OCI-LY7 (cell line): Measurements from ENCODE around the gene ATP2A3. TPM values are rescaled to one million over a fixed set of nuclear protein-coding genes. Genes with fewer than 3 reads are reported as not detected.

Source experiments
- BruUV-seq: library from RNA; stranded (reverse); fragments of 400-500 nt; replicated peaks from 2 replicates; lab custom pipeline; 2021; lab: Mats Ljungman, UMichigan
- CTCF ChIA-PET: fragments of 300-600 bp; sonication (Branson Sonifier 250); formaldehyde crosslinking; loops from one replicate; lab custom pipeline; 2022; ENCODE audit warnings: antibody characterized with exemption; ENCODE audit not compliant: unreplicated experiment; lab: Charles Lee
- POLR2A ChIA-PET: fragments of 300-600 bp; sonication (Branson Sonifier 250); formaldehyde crosslinking; loops from one replicate; lab custom pipeline; 2022; ENCODE audit warnings: antibody characterized with exemption; lab: Charles Lee
- DNase-seq: peaks from one replicate; pipeline ENCODE4 v3.0.0-alpha.2; 2015; ENCODE audit warnings: low spot score
- H2AFZ ChIP-seq: fragments of 200-600 bp; sonication (generic), shearing (Covaris generic); 2 replicates; pipeline ENCODE4 v1.6.1; 2014; ENCODE audit warnings: mild to moderate bottlenecking, antibody characterized with exemption, low read length, moderate library complexity
- H3K27ac ChIP-seq: fragments of 200-600 bp; sonication (generic); 2 replicates; pipeline ENCODE4 v1.5.1; 2014; ENCODE audit warnings: mixed run types, low read depth, mild to moderate bottlenecking, moderate library complexity, low read length, inconsistent platforms; ENCODE audit not compliant: poor library complexity, severe bottlenecking
- H3K36me3 ChIP-seq: fragments of 200-600 bp; sonication (generic); 2 replicates; pipeline ENCODE4 v1.6.1; 2014; ENCODE audit warnings: mild to moderate bottlenecking, antibody characterized with exemption, low read length, moderate library complexity, mixed read lengths; ENCODE audit not compliant: insufficient read depth
- H3K4me1 ChIP-seq: fragments of 200-600 bp; sonication (generic); 2 replicates; pipeline ENCODE4 v1.5.1; 2014; ENCODE audit warnings: mild to moderate bottlenecking, low read length; ENCODE audit not compliant: insufficient read depth, poor library complexity, severe bottlenecking
- H3K4me2 ChIP-seq: fragments of 200-600 bp; sonication (generic); 2 replicates; pipeline ENCODE4 v1.6.1; 2014; ENCODE audit warnings: mild to moderate bottlenecking, low read length
- H3K4me3 ChIP-seq: fragments of 200-600 bp; sonication (generic); 2 replicates; pipeline ENCODE4 v1.5.1; 2014; ENCODE audit warnings: mild to moderate bottlenecking, low read depth, low read length; ENCODE audit not compliant: poor library complexity, severe bottlenecking
- H3K79me2 ChIP-seq: fragments of 200-600 bp; sonication (generic); 2 replicates; pipeline ENCODE4 v1.6.1; 2016; ENCODE audit warnings: low read depth, mild to moderate bottlenecking, low read length, moderate library complexity, mixed read lengths; ENCODE audit not compliant: insufficient read depth
- H3K9me2 ChIP-seq: fragments of 200-600 bp; sonication (generic); 2 replicates; pipeline ENCODE4 v1.6.1; 2016; ENCODE audit warnings: mild to moderate bottlenecking, low read length, mixed read lengths; ENCODE audit not compliant: insufficient read depth
- H3K9me3 ChIP-seq: fragments of 200-600 bp; sonication (generic); 2 replicates; pipeline ENCODE4 v1.6.1; 2014; ENCODE audit warnings: mild to moderate bottlenecking, mixed run types, low read length, mixed read lengths
- H4K20me1 ChIP-seq: fragments of 200-600 bp; sonication (generic); 2 replicates; pipeline ENCODE4 v1.6.1; 2014; ENCODE audit warnings: mild to moderate bottlenecking, antibody characterized with exemption, low read length, moderate library complexity, mixed read lengths; ENCODE audit not compliant: insufficient read depth
- CTCF ChIP-seq: fragments of 200-600 bp; sonication (generic); conservative IDR thresholded peaks from 2 replicates; pipeline ENCODE4 v1.5.1; 2014; ENCODE audit warnings: mild to moderate bottlenecking, antibody characterized with exemption, low read length, moderate library complexity, mixed read lengths
- EZH2phosphoT487 ChIP-seq: fragments of 200-600 bp; sonication (generic); IDR thresholded peaks from 2 replicates; pipeline ENCODE4 v1.6.1; 2018; ENCODE audit warnings: low read depth, borderline replicate concordance, mild to moderate bottlenecking, mixed run types, antibody characterized with exemption, low read length, moderate library complexity, mixed read lengths
- intact Hi-C: fragments of 100-400 bp; cut with micrococcal nuclease; formaldehyde crosslinking; loops from one replicate; pipeline ENCODE4 v1.10.0; 2022; ENCODE audit not compliant: unreplicated experiment
- total RNA-seq, 2 experiments: library from RNA; depleted of rRNA in 1 of 2; stranded (reverse); fragments of >200 nt in 1 of 2; shearing (Covaris generic) in 1 of 2; gene quantifications; 2 replicates each; pipeline ENCODE4 v1.2.3, GENCODE V29; 2014 to 2022

Gene ATP2A3
- total RNA-seq, 2 experiments from 2014 or later, result 108 to 353 TPM

DNA sequence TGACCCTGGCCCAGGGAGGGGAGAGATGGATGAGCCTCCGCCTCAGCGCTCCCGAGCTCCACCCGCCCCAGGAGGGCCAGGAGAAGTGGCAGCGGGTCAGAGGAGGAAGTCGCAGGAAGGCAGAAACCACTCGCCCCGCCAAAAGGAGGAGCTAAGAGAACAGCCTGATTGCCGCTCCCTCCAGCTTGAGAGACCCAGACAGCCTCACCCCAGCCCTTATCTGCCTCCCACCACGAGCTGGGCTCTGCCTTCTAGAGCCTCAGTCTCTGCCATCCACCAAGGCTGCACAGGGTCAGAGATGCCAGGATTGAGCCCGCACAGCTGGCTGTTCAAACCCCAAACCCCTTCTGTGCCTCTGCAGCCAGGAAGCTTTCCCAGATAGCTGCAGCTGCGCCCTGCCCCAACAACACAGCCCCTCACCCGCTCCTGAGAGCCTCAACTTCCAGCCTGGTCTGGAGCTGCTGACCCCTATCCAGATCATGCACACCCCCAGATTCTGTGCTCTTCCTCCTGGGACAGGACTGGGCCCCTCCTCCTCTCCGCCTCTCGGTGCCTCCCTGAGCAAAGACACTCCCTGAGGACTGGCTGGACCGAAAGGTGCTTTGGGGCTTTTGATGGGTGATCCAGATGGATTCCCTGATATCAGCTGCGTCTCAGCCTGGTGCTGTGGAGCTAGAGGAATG, 1.0 kb upstream of the ATP2A3 start:
- H3K4me1 ChIP-seq, result peaks cover 51% of the 10 kb centered on the region
- no peak; the same call in 1 of the 2 replicates for TF ChIP-seq CTCF
- TF ChIP-seq EZH2phosphoT487, result no peak
- no peaks in the 10 kb centered on the region for H3K9me3 ChIP-seq
- ChIA-PET POLR2A (interaction anchor here (0.7 to 1.6 kb wide), 14 partner anchors 9 to 1865 kb away, joined by 3 to 9 read pairs (median 3); partner anchors contain the start of gene P2RX1), CTCF (interaction anchor here (0.6 to 2.5 kb wide), 4 partner anchors 14 to 407 kb away, joined by 3 to 9 read pairs (median 3); no protein-coding TSS in a partner anchor)
- H3K36me3 ChIP-seq, result peaks cover 22% of the 10 kb centered on the region
- peak overlapping the region; percentile 87 for H3K4me3 ChIP-seq
- peaks cover 10% of the 10 kb centered on the region; the same call in 1 of the 2 replicates for H4K20me1 ChIP-seq
- no TSS peak for BruUV-seq
- H2AFZ ChIP-seq, result peak overlapping the region; percentile 43; the same call in 1 of the 2 replicates
- peak; percentile 87 for DNase-seq
- H3K9me2 ChIP-seq, result no peaks in the 10 kb centered on the region
- H3K79me2 ChIP-seq, result peaks cover 31% of the 10 kb centered on the region
- intact Hi-C loops, result loop anchor here (2.0 kb wide), 1 partner anchor 30 kb away; no protein-coding TSS in a partner anchor
- peak overlapping the region; percentile 94 for H3K27ac ChIP-seq
- peak overlapping the region; percentile 97 for H3K4me2 ChIP-seq

DNA sequence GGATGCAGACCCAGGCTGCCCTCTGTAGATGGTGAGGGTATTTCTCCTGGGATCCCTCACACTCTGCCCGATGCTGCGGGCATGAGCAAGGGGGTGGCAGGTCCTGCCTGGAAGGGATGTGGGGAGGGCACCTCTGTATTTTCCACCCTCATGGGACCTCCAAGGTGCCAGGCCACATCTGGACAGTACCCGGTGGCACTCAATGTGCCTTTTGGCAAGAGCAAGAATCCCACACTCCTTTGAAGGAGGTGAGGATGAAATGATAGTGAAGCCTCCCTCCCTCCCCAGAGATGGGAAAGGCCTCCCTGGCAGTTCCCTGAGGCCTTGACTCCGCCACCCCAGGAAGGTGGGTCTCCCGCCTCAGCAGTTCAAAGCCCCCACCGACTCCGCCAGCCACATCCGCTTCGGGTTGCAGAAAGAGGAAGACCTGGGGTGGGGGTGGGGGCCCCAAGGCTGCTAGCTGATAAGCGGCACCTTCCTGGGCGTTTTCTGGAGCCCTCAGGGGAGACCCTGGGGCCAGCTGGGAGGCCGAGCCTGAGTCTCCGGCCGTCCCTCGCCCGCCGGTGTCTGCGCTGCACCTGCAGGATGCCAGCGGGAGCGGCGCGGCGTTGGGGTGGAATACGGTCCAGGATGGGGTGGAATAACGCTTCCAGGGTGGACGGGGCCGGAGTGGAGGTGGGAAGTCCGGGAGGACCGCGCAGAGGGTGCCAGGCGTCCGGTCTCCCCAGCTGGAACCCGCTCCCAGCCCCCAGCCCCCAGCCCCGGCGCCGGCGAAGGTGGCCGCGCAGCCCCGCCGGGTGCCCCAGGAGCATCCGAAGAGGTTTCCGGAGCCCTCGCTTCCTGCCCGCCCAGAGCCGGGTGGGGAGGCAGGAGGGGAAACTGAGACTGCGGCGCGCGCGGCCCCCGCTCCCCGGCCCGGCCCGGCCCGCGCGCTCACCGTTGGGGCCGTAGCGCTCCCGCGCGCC, 718 bp downstream of the ATP2A3 start:
- Histone ChIP-seq H3K4me2 (peak overlapping the region; percentile 97), H3K36me3 (peaks cover 37% of the 10 kb centered on the region), H3K4me1 (peaks cover 67% of the 10 kb centered on the region), H3K79me2 (peaks cover 48% of the 10 kb centered on the region), H3K27ac (peak overlapping the region; percentile 94), H3K4me3 (peak overlapping the region; percentile 87), H4K20me1 (peaks cover 23% of the 10 kb centered on the region), H2AFZ (no peak overlapping the region), H3K9me3 (no peaks in the 10 kb centered on the region), H3K9me2 (no peaks in the 10 kb centered on the region)
- BruUV-seq, result no TSS peak
- peak; percentile 95 for DNase-seq
- intact Hi-C loops, result loop anchor here (2.0 to 5.0 kb wide), 3 partner anchors 29 to 434 kb away; partner anchors contain the start of gene UBE2G1
- ChIA-PET CTCF (no interaction called here), POLR2A (no interaction called here)
- TF ChIP-seq EZH2phosphoT487 (no peak), CTCF (no peak)
